ENCODE data around the gene PARVB. TPM values are rescaled to one million over a fixed set of nuclear protein-coding genes. Genes with fewer than 3 reads are reported as not detected.

PARVB gene
- polyA plus RNA-seq, result 2.6 and 5.7 TPM in 2 replicates

GRCh38 chr22:44024288-44024921 lies at the start of gene PARVB:
Gene PARVB (plus strand): TSS chr22:44024302. CDS start chr22:44024340, 38 bp downstream.

GRCh38 chr22:44180706-44181032 lies 156.6 kb downstream of the PARVB start, which contains the start of gene PARVG:
Gene PARVG (plus strand): TSS chr22:44180925. CDS start chr22:44183330, 2,405 bp downstream.

Other genes with a start within 250 kb of the PARVB start
- gene EFCAB6, start 212.0 kb upstream of the PARVB start, polyA plus RNA-seq, result 1.3 and 5.9 TPM in 2 replicates
- gene SULT4A1, start 161.8 kb upstream of the PARVB start, polyA plus RNA-seq, result 49.2 and 54.1 TPM in 2 replicates
- not detected in 2 replicates for gene PNPLA5, start 132.3 kb upstream of the PARVB start, polyA plus RNA-seq
- 0.11 TPM in 1 of 2 replicates, not detected in the other for gene PNPLA3, start 100.5 kb upstream of the PARVB start, polyA plus RNA-seq
- gene SAMM50, start 68.9 kb upstream of the PARVB start, polyA plus RNA-seq, result 35.1 and 39.4 TPM in 2 replicates
- gene PARVG, start 156.6 kb downstream of the PARVB start, polyA plus RNA-seq, result 37.6 and 39.1 TPM in 2 replicates

All from Purkinje cell (primary cell).